ENCODE measurements around the gene TBC1D8B. TPM values are rescaled to one million over a fixed set of nuclear protein-coding genes. Genes with fewer than 3 reads are reported as not detected.
"Not testable (repeated sequence)": the region's sequence is repeated elsewhere in the genome, so short reads cannot be mapped to it uniquely, and the experiment has no call there.

Gene TBC1D8B
- total RNA-seq, result 10 to 100 TPM in 1 of 8 experiments, 1 to 10 TPM in 3, under 1 TPM in 4; 0.60 to 12.3 (median 1.9) TPM

DNA sequence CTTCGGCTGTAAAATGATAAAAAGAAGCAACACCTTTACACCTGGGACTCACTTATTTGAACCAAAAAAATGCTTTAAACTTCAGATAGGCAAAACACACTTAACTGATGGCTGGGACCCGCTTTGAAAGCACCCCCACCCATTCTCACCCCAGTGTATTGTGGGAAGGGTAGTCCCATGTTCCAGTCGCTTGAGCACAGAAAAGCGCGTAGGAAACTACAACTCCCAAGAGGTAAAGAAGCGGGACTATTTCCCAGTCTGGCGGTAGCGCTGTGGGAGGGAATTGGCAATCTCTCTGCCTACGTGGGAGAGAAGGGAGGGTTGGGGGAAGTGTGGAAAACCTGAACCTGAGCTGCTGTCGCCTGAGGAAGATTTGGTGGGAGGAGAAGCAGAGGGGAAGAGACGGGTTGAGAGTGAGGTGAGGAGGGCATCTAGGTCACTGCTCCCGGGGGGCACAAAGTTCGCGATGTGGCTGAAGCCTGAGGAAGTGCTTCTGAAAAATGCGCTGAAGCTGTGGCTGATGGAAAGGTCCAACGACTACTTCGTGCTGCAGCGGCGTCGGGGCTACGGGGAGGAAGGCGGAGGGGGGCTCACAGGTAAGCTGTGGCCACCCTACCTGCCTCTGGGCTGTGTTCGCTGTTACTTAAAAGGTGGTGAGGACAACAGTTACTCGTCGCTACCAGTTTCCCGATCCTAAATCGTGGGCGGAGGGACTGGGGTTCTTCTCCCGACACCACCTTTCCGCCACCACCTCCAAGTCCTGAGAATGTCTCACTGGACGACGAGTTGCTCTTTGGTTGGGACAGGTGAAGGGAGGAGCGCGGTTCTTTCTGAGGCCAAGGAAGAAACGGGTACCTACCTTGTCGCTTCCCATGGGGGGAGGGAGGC is at the start of gene TBC1D8B:
TBC1D8B (plus strand) TSS at position 286 of the 888 bp plus-strand sequence; CDS start at position 467, 181 bp downstream.
- in situ Hi-C loops (cut with MboI; ENCODE audit: low pct_unique_long_range_greater_than_20kb in 2 of 9, low sequenced_read_pairs in 9 of 9, unreplicated experiment in 9 of 9), result no loop called here
- peak; percentile 96 to 100 (median 100) for ATAC-seq (replicated peaks in 6 of 8)
- Histone ChIP-seq H3K27ac (no peak within 1 kb of the TSS), H3K4me3 (peak within 1 kb of the TSS; percentile 44 to 59 (median 49)), H3K4me1 (replicated peaks in 1 of 2) (no peaks in the 10 kb centered on the region)
- 0 to 58% (median 3%) methylated on average over 1 to 4 of the region's 36 CpGs; no CpG with 5 or more reads in 6 of the 10 experiments for WGBS, 10 experiments

DNA sequence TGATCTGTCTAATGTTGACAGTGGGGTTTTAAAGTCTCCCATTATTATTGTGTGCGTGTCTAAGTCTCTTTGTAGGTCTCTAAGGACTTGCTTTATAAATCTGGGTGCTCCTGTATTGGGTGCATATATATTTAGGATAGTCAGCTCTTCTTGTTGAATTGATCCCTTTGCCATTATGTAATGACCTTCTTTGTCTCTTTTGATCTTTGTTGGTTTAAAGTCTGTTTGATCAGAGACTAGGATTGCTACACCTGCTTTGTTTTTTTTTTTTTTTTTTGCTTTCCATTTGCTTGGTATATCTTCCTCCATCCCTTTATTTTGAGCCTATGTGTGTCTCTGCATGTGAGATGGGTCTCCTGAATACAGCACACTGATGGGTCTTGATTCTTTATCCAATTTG is 33.2 kb upstream of the TBC1D8B start:
- in situ Hi-C loops (cut with MboI; ENCODE audit: low pct_unique_long_range_greater_than_20kb in 2 of 9, low sequenced_read_pairs in 9 of 9, unreplicated experiment in 9 of 9); H3K4me3 ChIP-seq; H3K4me1 ChIP-seq (replicated peaks in 1 of 2); ATAC-seq (replicated peaks in 6 of 8); H3K27ac ChIP-seq: not testable (repeated sequence)
- WGBS, 10 experiments, result 33 to 67% methylated on average over 1 of the region's 1 CpG; no CpG with 5 or more reads in 8 of the 10 experiments

DNA sequence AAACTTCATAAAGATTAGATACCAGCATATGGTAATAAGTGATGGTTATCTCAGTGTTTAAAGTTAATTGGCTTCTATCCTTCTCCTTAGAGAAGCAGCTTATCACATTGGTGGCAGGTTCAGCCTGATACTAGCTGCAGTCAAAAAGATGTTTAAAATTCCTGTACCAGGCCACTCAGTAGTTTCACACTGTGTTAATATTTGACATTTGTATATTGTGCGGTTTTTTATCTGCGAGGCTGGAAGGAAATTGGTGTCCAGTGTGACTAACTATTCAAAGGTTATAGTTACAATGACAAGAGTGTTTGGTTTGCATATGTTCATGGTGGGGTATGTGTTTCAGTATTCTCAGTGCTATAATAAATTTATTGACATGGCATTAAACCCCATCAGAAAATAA is 27.5 kb upstream of the TBC1D8B start:
- no peak for ATAC-seq (replicated peaks in 6 of 8)
- Histone ChIP-seq H3K4me3 (no peak overlapping the region), H3K27ac (no peak overlapping the region), H3K4me1 (replicated peaks in 1 of 2) (no peaks in the 10 kb centered on the region)
- 40 to 83% (median 57%) methylated on average over 2 of the region's 2 CpGs; no CpG with 5 or more reads in 6 of the 10 experiments for WGBS, 10 experiments
- in situ Hi-C loops (cut with MboI; ENCODE audit: low pct_unique_long_range_greater_than_20kb in 2 of 9, low sequenced_read_pairs in 9 of 9, unreplicated experiment in 9 of 9), result loop anchor here in 1 of 9 experiments (25.0 kb wide), 1 partner anchor 288 kb away; no protein-coding TSS in a partner anchor

DNA sequence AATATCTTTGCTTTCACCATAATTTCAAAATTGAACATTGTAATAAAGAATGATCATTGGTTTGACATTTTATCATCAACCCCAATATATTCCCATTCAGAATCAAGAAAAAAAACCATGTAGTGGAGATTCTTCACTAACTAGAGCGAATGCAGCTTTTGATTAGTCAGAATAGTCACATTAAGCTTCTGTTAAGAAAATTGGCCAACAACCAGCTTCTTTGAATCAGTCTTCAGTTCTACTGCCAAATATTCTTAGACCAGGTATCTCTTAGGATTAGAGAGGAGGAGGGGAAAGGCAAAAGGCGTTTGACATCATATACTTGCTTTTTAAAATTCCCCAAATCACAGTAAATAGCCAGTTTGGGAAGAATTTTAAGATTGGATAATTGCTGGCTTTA is 22.2 kb upstream of the TBC1D8B start:
- Histone ChIP-seq H3K4me1 (replicated peaks in 1 of 2) (no peaks in the 10 kb centered on the region), H3K4me3 (no peak overlapping the region), H3K27ac (no peak overlapping the region)
- WGBS, 10 experiments, result 0 to 100% (median 68%) methylated on average over 1 to 2 of the region's 2 CpGs; no CpG with 5 or more reads in 4 of the 10 experiments
- in situ Hi-C loops (cut with MboI; ENCODE audit: low pct_unique_long_range_greater_than_20kb in 2 of 9, low sequenced_read_pairs in 9 of 9, unreplicated experiment in 9 of 9), result loop anchor here in 1 of 9 experiments (25.0 kb wide), 1 partner anchor 293 kb away; no protein-coding TSS in a partner anchor
- no peak for ATAC-seq (replicated peaks in 6 of 8)

DNA sequence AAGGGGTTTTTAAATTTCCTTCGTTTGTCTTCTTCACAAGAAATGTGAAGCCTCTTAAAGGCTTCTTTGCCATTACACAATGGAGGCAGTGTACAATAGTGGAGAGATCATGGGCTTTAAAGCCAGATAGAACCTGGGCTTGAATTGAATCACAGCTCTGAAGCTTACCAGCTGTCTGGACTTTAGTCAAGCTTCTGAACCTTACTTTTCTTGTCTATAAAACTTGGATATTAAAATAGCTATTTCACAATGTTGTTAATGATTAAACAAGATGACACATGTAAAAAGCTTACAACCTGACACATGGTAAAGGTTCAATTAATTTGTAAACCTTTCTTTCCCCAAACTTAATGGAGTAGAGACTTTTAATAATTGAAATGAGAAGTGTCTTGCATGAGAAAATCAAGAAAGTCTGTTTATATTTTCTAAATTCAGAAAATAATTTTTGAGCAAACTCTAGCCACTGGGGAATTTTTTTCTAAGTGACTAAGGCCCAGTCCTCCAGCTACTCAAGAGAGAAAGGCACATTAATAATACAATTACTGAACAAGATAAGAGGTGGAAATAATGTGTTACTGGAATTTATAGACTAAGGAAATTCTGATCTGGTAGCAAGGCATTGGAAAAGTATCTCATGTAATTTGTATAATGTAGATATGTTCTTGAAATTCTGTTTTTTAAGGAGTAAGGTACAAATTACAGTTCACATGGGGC is 21.7 kb upstream of the TBC1D8B start:
- Histone ChIP-seq H3K27ac (no peak overlapping the region), H3K4me3 (no peak overlapping the region), H3K4me1 (replicated peaks in 1 of 2) (no peaks in the 10 kb centered on the region)
- no peak for ATAC-seq (replicated peaks in 6 of 8)
- in situ Hi-C loops (cut with MboI; ENCODE audit: low pct_unique_long_range_greater_than_20kb in 2 of 9, low sequenced_read_pairs in 9 of 9, unreplicated experiment in 9 of 9), result loop anchor here in 1 of 9 experiments (25.0 kb wide), 1 partner anchor 294 kb away; no protein-coding TSS in a partner anchor
- 29% methylated on average over 1 of the region's 1 CpG; no CpG with 5 or more reads in 9 of the 10 experiments for WGBS, 10 experiments

DNA sequence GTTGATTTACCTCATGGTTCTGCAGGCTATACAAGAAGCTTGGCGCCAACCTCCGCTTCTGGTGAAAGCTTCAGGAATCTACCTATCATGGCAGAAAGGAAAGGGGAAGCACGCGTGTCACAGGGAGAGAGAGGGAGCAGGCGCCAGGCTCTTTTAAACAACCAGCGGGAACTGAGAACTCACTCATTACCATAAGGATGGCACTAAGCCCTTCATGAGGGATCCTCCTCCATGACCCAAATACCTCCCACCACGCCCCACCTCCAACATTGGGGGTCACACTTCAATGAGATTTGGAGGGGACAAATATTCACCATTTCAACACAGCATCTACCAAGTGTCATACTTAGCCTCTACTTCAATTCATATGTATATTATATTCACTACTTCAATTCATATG is 18.8 kb upstream of the TBC1D8B start:
- Histone ChIP-seq H3K27ac (no peak overlapping the region), H3K4me1 (replicated peaks in 1 of 2) (no peaks in the 10 kb centered on the region), H3K4me3 (no peak overlapping the region)
- ATAC-seq (replicated peaks in 6 of 8), result no peak
- WGBS, 10 experiments, result 0 to 73% (median 40%) methylated on average over 1 to 4 of the region's 7 CpGs; no CpG with 5 or more reads in 7 of the 10 experiments
- in situ Hi-C loops (cut with MboI; ENCODE audit: low pct_unique_long_range_greater_than_20kb in 2 of 9, low sequenced_read_pairs in 9 of 9, unreplicated experiment in 9 of 9), result loop anchor here in 1 of 9 experiments (25.0 kb wide), 1 partner anchor 296 kb away; no protein-coding TSS in a partner anchor

DNA sequence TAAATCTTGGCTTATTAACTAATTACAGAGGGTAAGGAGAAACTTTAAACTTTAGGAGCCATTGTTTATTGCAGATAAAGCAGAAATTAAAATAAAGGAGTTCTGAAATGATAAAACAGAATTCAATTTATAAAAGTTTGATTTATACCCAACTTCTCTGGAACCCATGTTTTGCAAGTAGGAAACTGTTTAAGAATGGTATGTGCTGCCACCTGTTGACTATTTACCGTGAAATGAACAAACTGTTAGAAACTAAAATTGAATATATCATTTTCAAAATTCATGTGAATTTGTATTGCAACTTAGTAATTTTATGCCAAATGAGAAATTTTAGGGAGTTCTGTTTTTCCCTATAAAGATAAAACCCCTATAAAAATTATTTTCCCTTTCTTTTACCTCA is 11.0 kb upstream of the TBC1D8B start:
- ATAC-seq (replicated peaks in 6 of 8), result no peak
- Histone ChIP-seq H3K4me1 (replicated peaks in 1 of 2) (no peaks in the 10 kb centered on the region), H3K27ac (no peak overlapping the region), H3K4me3 (no peak overlapping the region)
- in situ Hi-C loops (cut with MboI; ENCODE audit: low pct_unique_long_range_greater_than_20kb in 2 of 9, low sequenced_read_pairs in 9 of 9, unreplicated experiment in 9 of 9), result loop anchor here in 1 of 9 experiments (25.0 kb wide), 1 partner anchor 304 kb away; no protein-coding TSS in a partner anchor
- 0 to 17% (median 0%) methylated on average over 1 of the region's 1 CpG; no CpG with 5 or more reads in 3 of the 10 experiments for WGBS, 10 experiments

DNA sequence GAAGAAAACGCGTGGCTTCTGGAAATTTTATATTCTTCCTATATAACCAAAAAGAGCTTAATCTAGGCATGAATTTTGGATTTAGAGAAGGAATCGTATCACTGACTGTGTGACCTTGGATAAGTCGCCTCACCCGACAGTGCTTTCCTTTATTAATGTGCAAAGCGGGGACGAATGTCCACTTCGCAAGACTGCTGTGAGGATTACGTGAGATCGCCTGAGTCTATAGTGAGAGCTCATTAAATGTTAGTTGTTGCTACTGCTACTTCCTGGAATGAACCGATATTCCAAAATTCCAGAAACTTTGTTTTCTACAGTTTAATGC is 448 bp upstream of the TBC1D8B start:
- Histone ChIP-seq H3K27ac (no peak overlapping the region), H3K4me3 (peak overlapping the region; percentile 44 to 59 (median 49)), H3K4me1 (replicated peaks in 1 of 2) (no peaks in the 10 kb centered on the region)
- in situ Hi-C loops (cut with MboI; ENCODE audit: low pct_unique_long_range_greater_than_20kb in 2 of 9, low sequenced_read_pairs in 9 of 9, unreplicated experiment in 9 of 9), result no loop called here
- 0 to 43% (median 10%) methylated on average over 1 to 8 of the region's 11 CpGs; no CpG with 5 or more reads in 5 of the 10 experiments for WGBS, 10 experiments
- peak in 5 of 8 experiments; percentile 8 to 69 (median 57) for ATAC-seq (replicated peaks in 6 of 8)

DNA sequence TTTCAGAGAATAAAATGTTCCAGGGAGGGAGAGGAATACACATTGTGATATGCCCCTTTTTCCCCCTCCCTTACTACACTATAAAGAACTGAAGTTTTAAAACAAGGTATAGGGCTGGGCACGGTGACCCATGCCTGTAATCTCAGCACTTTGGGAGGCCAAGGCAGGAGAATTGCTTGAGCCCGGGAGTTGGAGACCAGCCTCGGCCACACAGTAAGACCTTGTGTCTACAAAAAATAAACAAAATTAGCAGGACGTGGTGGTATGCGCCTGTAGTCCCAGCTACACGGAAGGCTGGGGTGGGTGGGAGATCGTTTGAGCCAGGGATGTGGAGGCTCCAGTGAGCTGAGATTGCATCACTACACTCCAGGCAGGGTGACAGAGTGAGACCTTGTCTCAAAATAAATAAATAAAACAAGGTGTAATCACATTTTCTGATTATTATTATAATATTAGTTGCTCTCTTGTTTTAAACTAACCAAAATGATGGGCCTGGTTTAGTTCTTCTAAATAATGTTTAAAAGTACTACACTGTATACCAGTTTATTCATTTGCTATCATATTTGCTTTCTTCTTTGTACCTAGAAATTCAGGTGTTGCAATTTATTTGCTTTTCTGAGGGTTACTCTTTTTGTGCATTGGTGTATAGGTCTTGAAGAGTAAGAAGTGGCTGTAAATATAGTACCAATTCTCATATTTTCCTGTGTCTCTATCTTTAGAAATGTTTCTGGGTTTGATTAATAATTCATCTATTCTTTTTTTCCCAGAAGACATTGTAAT is 8.8 kb downstream of the TBC1D8B start:
- Histone ChIP-seq H3K4me1 (replicated peaks in 1 of 2) (no peaks in the 10 kb centered on the region), H3K4me3 (no peak overlapping the region), H3K27ac (no peak overlapping the region)
- ATAC-seq (replicated peaks in 6 of 8), result no peak
- in situ Hi-C loops (cut with MboI; ENCODE audit: low pct_unique_long_range_greater_than_20kb in 2 of 9, low sequenced_read_pairs in 9 of 9, unreplicated experiment in 9 of 9), result no loop called here
- 0 to 100% (median 40%) methylated on average over 1 to 6 of the region's 7 CpGs; no CpG with 5 or more reads in 5 of the 10 experiments for WGBS, 10 experiments

DNA sequence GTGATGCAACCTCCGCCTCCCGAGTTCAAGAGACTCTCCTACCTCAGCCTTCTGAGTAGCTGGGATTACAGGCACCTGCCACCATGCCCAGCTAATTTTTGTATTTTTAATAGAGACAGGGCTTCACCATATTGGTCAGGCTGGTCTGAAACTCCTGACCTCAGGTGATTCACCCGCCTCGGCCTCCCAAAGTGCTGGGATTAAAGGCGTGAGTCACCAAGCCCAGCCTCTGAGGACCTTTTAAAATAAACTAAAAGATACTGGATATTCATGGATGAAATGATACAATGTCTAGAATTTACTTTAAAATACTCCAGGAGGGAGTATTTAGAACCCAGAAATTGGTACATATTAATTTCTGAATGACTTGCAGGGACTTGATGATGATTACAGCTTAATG is 10.5 kb downstream of the TBC1D8B start:
- ATAC-seq (replicated peaks in 6 of 8); in situ Hi-C loops (cut with MboI; ENCODE audit: low pct_unique_long_range_greater_than_20kb in 2 of 9, low sequenced_read_pairs in 9 of 9, unreplicated experiment in 9 of 9); H3K4me1 ChIP-seq (replicated peaks in 1 of 2); H3K4me3 ChIP-seq; H3K27ac ChIP-seq: not testable (repeated sequence)
- WGBS, 10 experiments, result 0 to 50% methylated on average over 1 to 2 of the region's 5 CpGs; no CpG with 5 or more reads in 8 of the 10 experiments

DNA sequence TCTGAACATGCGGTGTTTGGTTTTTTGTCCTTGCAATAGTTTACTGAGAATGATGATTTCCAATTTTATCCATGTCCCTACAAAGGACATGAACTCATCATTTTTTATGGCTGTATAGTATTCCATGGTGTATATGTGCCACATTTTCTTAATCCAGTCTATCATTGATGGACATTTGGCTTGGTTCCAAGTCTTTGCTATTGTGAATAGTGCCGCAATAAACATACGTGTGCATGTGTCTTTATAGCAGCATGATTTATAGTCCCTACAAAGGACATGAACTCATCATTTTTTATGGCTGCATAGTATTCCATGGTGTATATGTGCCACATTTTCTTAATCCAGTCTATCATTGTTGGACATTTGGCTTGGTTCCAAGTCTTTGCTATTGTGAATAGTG is 11.6 kb downstream of the TBC1D8B start:
- in situ Hi-C loops (cut with MboI; ENCODE audit: low pct_unique_long_range_greater_than_20kb in 2 of 9, low sequenced_read_pairs in 9 of 9, unreplicated experiment in 9 of 9); ATAC-seq (replicated peaks in 6 of 8); H3K27ac ChIP-seq; H3K4me3 ChIP-seq; H3K4me1 ChIP-seq (replicated peaks in 1 of 2): not testable (repeated sequence)
- 100% methylated on average over 1 of the region's 3 CpGs; no CpG with 5 or more reads in 8 of the 10 experiments for WGBS, 10 experiments

DNA sequence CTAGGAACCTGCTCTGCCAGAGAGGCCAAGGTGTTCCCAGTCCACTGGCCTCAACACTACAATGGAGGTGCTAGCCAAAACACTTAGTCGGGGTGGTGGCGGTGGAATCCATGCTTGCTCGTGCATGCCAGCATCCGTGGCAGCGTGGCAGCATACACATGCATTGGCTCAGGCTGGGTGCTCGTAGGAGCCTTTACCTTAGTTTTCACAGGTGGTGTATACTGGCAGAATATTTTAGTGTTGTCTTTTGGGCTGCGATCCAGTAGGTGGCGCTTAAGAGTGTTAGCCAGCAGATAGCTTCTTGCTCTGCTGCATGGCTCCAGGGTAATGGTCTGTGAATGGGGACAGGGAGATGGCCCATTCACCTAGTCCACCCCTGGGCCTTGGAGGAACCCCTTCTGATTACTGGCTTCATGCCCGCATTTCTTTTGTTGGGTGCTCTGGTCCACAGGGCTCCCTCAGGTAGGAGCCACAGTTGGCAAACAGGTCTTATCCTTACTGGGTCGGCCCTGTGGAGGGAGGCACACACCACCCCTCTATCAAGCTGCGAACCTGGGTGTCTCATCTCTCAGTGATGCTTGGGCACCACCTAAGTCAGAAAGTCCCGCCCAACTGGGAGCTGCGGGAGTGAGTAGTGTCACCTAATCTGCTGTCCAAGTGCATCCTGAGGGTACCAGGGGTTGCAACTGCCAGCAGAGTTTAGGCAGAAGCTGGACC is 60.7 kb downstream of the TBC1D8B start:
- H3K4me1 ChIP-seq (replicated peaks in 1 of 2), result no peaks in the 10 kb centered on the region
- 49 to 60% methylated on average over 1 to 7 of the region's 13 CpGs; no CpG with 5 or more reads in 8 of the 10 experiments for WGBS, 10 experiments
- peak in 2 of 8 experiments; percentile 18 to 53 for ATAC-seq (replicated peaks in 6 of 8)
- in situ Hi-C loops (cut with MboI; ENCODE audit: low pct_unique_long_range_greater_than_20kb in 2 of 9, low sequenced_read_pairs in 9 of 9, unreplicated experiment in 9 of 9), result no loop called here
- H3K4me3 ChIP-seq, result no peak overlapping the region
- no peak overlapping the region for H3K27ac ChIP-seq
